HG02588 (cell line): ENCODE measurements around the gene CBX4.
A peak's percentile ranks its signal among the peaks of the same experiment; 100 is the strongest.

Experiments used
- ATAC-seq: cut with Tn5 transposase; IDR thresholded peaks from one replicate; pipeline ENCODE4 v1.9.1; 2021; ENCODE audit warnings: mild to moderate bottlenecking, moderate library complexity; ENCODE audit not compliant: unreplicated experiment

CBX4 gene

DNA sequence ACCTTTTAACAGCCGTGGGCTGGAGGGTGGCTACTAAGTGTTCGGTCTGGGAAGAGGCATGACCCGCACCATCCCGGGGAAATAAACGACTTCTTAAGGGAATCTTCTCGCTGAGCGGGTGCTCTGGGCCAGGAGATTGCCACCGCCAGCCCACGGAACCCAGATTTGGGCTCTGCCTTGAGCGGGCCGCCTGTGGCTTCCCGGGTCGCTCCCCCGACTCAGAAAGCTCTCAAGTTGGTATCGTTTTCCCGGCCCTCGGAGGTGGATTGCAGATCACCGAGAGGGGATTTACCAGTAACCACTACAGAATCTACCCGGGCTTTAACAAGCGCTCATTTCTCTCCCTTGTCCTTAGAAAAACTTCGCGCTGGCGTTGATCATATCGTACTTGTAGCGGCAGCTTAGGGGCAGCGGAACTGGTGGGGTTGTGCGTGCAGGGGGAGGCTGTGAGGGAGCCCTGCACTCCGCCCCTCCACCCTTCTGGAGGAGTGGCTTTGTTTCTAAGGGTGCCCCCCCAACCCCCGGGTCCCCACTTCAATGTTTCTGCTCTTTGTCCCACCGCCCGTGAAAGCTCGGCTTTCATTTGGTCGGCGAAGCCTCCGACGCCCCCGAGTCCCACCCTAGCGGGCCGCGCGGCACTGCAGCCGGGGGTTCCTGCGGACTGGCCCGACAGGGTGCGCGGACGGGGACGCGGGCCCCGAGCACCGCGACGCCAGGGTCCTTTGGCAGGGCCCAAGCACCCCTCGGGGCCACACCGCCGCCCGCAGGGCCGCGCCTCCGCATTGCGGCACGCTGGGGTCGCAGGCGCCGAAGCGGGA is 3.6 kb upstream of the CBX4 start:
- ATAC-seq, result no peak

DNA sequence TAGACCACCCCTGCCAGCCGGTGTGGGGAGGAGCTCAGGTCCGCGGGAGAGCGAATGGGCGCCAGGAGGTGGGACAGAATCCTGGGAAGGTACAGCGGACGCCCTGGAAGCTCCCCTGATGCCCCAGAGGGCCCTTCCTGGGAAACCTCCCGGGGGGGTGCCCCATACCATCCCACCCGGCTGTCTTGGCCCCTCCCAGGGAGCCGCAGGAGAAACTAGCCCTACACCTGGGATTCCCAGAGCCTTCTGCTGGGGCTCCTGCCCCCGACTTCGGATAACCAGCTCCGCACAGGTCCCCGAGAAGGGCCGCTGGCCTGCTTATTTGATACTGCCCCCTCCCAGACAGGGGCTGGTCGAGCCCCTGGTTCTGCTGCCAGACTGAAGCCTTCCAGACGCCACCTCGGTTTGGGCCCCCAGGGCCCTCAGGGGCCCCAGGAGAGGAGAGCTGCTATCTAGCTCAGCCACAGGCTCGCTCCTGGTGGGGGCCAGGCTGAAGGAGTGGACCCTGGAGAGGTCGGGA is 3.0 kb upstream of the CBX4 start:
- no peak for ATAC-seq

DNA sequence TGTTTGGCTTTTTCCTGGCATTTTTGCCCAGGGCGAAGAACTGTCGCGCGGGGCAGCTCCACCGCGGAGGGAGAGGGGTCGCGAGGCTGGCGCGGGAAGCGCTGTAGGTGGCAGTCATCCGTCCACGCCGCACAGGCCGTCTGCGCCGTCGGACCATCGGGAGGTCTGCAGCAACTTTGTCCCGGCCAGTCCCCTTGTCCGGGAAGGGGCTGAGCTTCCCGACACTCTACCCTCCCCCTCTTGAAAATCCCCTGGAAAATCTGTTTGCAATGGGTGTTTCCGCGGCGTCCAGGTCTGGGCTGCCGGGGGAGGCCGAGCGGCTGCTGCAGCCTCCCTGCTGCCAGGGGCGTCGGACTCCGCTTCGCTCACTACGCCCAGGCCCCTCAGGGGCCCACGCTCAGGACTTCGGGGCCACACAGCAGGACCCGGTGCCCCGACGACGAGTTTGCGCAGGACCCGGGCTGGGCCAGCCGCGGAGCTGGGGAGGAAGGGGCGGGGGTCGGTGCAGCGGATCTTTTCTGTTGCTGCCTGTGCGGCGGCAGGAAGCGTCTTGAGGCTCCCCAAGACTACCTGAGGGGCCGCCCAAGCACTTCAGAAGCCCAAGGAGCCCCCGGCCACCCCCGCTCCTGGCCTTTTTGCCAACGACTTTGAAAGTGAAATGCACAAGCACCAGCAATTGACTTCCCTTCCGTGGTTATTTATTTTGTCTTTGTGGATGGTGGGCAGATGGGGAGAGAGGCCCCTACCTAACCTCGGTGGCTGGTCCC is 2.3 kb upstream of the CBX4 start:
- ATAC-seq, result no peak

DNA sequence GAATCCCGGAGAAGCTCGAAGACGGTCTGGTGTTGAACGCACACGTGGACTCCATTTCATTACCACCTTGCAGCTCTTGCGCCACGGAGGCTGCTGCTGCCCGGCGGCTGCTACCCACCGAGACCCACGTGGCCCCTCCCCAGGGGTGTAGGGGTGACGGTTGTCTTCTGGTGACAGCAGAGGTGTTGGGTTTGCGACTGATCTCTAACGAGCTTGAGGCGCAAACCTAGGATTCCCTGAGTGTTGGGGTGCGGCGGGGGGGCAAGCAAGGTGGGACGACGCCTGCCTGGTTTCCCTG is 1.7 kb upstream of the CBX4 start:
- no peak for ATAC-seq

DNA sequence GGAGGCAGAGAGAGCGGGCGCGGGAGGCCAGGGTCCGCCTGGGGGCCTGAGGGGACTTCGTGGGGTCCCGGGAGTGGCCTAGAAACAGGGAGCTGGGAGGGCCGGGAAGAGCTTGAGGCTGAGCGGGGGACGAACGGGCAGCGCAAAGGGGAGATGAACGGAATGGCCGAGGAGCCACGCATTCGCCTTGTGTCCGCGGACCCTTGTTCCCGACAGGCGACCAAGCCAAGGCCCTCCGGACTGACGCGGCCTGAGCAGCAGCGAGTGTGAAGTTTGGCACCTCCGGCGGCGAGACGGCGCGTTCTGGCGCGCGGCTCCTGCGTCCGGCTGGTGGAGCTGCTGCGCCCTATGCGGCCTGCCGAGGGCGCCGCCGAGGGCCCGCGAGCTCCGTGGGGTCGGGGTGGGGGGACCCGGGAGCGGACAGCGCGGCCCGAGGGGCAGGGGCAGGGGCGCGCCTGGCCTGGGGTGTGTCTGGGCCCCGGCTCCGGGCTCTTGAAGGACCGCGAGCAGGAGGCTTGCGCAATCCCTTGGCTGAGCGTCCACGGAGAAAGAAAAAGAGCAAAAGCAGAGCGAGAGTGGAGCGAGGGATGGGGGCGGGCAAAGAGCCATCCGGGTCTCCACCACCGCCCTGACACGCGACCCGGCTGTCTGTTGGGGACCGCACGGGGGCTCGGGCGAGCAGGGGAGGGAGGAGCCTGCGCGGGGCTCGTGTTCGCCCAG is 1.2 kb upstream of the CBX4 start:
- ATAC-seq, result no peak

DNA sequence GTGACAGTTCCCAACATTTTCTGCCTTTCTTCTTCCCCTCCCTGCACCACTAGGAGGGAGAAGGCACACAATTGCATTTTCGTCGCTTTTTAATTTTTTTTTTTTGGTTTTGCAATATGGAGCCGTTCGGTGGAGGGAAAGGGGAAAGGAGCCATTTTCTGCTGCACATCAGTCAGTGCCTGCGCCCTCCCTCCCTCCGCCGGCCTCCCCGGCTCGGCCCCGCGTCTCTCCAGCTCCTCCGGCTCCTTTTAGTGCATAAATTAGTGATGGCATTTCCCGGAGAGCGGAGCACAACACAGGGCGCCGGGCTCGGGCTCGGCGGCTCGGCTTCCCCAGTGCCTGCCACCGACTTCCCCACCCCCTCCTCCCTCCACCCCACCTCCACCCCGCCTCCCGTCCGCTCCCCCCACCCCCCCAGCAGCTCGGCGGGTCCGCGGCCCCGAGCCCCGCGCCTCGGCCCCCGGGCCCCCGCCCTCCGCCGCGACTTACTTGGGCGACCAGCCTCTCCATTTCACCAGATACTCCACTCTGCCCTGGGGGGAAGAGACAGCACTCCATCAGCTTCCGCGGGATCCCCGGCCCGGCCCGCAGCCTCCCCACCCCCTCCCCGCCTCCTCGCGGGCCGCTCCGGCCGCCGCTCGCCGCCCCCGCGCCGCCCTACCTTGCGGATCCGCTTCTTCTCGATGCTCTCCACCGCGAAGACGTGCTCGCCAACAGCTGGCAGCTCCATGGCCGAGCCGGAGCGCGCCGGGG is 542 bp downstream of the CBX4 start:
- peak; percentile 15 for ATAC-seq

DNA sequence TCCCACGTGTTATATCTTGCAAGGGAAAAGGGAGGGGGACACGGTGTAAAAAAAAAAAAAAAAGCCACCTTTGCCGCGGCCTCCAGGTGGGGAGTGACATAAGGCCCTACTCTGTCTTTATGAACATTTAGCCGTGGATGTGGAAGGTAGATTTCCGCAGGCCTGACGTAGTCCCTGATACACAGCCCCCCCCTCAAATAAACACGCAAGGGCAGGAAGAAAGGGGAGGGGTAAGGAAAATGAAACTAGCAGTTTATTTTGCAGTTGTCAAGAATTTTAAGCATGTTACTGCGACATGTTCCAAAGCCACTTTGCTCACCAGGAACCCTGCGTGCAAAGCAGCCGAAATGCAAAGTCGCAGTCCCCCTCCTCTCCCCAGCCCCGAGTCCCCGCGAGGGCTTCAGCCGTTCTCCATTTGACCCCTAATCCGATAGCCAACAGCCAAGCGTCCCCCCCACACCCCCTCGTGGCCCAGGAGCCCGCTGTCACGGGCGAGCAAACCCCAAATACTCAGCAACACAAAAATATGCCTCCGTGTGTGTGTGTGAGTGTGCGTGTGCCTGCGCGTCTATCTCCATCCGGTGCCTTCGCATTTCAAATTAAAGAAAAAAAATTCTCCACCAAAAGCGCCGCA is 1.2 kb downstream of the CBX4 start:
- ATAC-seq, result no peak

DNA sequence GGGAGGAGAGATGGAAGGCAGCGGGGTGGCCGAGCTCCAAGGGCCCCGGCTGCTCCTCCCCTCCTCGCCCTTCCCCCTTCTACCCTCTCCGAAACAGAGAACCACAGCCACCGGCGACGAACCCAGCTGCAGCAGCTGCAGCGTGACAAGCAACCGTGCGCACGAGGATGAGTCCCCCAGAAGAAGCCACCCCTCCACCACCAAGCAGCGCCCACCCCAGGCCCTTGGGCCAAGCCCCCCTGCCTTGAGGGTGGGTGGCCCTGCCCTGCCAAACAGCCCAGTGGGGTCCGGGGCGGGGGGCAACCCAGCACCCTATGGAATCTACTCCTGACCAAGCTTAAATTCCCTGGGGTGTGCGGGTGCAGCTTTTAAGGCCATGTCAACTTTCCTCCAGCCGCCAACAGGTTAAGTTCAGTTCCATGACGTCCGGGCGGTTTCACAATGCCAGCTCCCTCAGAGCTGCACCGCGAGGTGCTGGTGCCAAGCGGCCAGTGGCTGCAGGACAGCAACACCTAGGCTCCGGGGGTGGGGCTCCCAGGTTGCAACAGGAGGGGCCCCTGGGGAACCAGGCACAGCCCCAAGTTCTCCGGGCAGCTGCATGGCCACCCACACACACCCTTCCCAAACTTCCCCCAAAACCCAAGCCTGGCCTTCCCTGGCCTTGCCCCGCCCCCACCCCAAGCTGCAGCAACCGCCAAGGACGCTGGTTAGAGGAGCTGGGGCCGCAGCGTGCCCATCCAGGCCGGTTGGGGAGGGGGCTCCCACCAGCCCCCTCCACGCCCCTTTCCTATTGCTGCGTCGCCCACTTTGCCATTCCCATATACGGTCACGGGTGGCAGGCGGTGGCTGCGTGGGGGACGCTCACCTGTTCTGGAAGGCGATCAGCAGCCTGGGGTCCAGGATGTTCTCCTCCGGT is 2.0 kb downstream of the CBX4 start:
- no peak for ATAC-seq

DNA sequence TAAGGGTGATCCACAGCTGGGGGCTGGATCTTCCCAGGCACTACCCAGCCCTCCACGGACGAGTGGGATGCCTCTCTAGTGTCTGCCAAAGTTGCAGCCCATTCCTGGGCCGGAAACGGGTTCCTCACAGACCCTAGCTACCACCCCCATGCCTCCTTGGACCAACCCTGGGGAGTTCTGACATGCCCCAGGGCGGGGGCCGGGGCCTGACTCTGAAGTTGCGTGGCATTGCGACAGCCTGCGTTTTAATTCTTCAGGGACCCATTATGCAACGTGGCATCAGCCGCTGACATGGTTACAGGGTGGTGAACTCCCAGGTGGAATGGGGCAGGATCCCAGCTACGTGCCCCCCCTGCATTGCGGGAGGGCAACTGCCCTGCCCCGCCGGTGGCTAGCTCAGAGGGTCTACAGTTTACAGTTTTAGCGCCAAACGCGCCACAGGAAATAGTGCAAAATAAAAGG is 2.7 kb downstream of the CBX4 start:
- ATAC-seq, result no peak

DNA sequence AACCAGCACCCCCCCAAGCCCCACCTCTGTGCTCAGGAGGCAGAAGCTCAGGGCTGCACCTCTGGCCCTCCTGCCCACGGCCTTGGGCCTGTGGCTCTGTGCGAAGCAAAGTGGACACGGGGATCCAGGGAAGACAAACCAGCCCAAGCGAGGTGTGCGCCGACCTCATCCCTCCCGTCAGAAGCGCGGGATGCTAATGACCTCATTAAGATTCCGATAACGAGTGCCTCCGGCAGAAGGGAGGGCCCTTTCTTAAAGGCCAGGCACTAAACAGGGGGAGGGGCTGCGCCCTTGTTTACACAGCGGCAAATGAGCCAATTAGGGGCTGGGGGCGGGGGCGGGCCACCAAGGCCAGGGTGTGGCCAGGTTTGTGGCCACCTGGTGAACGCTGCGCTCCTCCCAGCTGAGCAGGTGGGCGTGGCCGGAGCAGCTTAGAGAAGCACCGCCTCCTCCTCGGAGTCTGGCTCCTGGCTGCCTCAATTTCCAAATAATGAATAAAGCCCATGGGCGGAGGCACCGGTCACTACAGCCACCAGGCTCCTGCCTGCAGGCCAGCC is 3.2 kb downstream of the CBX4 start:
- ATAC-seq, result no peak

DNA sequence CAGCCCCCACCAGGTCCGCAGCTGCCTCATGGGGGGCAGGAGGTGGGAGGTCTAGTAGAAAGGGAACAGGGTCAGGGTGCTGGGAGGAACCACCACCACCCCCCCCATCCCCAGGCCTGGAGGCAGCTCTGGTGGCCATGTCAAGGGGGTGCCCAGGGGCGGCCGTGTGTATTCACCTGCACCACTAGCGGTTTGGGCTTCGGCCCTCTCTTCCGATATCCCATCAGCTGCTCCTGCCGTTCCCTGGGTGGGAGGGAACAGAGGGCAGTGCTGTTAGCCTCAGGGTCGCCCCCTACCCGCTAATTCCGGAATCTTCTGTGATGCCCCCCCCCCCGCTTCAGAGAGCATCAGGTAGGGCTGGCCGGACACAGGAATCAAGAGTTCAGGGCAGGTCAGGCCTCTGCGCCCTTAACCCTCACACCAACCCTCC is 3.8 kb downstream of the CBX4 start:
- no peak for ATAC-seq

DNA sequence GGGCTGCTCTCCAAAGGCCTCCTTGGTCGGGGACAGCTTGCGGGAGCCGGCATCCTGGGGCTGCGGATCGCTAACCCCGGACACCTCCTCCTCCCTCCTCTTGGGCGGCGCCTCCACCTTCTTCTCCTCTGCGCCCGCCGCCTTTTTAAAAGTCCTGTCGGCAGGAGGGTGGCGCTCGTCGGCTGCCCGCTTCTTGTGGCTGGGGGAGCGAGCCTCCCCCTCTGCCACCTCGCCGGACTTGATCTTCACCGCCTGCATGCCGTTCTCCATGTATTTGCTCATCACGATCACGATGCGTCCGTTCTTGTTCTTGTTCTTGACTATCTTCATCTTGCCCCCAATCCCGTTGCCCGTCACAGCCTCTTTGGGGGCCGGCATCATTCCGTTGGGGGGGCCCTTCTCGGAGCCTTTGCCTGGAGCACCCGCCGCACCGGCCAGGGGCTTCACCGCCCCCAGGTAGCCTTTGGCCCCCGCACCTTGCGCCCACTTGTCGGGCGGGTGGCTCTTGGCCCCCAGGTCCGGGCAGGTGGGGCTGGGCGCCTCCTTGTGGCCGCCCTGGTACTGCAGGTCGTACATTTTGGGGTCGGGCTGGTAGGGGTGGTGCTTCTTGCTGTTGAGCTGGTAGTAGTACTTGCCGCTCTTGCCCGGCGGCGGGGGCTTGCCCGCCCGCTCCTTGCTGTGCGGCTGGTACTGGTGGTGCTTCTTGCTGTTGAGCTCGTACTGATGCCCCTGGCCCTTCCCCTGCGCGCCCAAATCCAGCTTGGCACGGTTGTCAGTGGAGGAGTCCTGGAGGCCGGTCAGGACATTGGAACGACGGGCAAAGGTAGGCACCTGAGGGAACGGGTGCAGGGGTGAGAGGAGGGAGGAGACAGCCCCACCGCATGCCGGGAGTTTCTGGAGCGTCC is 4.4 kb downstream of the CBX4 start:
- no peak for ATAC-seq

DNA sequence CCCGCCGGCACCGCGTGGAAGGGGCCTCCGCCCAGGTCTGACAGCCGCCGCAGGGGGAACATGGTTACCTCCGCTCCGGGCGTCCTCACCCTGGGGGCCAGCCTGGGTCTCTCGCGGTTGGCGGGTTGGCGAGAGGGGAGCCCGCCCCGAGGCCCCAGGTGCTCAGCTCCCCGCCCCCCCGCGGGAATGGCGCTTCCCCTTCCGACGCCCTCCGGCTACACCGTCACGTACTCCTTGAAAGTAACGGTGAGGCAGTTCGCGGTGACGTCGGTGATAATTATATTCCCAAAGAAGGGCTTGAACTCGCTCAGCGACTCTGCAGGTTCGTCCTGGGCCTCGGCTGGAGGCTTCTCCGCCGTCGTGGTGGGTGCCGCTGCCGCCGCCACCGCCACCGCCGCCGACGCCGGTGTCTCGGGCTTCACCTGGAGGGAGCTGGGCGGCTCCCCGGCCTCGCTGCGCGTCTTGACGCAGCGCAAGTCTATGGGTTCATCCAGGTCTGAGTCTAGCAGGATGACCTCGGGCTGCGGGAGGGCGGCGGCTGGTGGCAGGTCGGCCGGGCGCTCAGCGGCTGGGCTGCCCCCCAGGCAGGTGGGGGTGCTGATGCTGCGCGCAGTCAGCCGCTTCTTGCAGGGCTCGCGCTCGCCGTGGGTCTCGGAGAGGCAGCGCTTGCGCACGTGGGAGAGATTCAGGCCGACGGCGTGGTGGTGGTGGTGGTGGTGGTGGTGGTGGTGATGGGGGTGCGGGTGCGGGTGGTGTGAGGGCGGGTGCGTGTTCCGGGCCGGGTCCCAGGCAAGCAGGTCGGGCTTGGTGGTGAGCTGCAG is 5.3 kb downstream of the CBX4 start:
- ATAC-seq, result no peak

DNA sequence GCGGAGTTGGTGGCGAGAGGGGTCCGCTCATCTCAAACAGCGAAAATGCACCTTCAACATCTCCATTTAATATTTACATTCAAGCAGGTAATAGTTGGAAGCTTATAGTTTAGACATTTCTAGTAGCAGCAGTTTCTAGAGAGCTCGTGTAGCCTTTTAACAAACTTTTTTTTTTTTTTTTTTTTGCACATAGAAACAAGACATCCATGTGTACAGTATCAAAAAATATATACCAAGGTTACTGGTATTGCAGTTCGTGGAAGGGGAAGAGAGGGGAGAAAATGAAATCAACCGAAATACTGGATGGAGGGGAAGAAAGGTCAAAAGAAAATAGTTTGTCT is 6.2 kb downstream of the CBX4 start:
- ATAC-seq, result no peak

DNA sequence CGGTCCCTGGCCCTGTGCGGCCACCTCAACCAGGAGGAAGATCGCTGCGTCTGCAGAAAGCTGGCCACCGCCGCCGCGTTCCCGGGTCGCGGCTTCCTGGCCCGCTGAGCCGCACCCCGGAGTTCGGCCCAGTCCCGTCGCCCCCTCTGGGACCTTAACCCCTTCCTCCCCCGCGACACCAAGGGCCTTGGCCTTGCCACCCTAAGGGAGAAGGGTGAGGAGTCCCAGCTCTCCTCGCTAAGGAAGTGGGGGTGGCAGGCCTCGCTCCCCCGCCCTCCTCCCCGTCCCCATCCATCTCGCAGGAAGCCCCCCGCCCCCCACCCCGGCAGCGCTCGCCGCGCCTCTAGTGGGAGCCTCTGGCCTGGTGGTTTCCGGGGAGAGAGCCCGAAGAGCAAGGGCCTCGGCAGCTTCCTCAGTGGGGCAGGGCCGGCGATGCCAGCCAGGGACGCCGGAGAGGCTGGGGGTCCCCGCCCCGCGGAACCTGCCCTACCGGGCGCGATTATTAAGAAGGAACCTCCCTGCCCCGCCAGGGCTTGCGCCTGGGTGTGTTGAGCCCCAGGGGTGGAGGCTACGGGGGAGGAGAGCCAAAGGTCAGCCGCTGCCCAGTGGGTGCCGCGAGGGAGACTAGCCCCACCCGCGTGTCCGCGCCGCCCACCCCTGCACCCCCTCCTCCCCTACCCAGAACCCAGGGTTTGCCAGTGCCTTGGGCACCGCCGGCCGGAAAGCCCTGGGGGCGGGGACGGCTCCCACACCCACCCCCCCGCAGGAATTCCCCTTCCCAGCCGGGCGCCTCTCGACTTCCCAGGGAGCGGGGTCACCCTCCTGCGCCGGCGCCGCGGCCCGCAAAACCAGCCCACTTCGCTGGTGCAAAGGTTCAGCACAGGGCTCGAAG is 6.8 kb downstream of the CBX4 start:
- ATAC-seq, result no peak
